Measurements from ENCODE around the gene MASTL. TPM values are rescaled to one million over a fixed set of nuclear protein-coding genes. Genes with fewer than 3 reads are reported as not detected.

The MASTL gene
- total RNA-seq (2014; rRNA removed; shearing (Covaris generic)) (40.0 and 43.1 TPM in 2 replicates), polyA plus RNA-seq (2016; fragmentation: Nextera tagmentation; extraction: Ambion mirVana) (23.4 and 28.2 TPM in 2 replicates)
- long read RNA-seq, partial matches to known transcripts, result 4 of 8 reads
- long read RNA-seq, other reads (novel, unspliced or antisense), result 1 of 8 reads

DNA sequence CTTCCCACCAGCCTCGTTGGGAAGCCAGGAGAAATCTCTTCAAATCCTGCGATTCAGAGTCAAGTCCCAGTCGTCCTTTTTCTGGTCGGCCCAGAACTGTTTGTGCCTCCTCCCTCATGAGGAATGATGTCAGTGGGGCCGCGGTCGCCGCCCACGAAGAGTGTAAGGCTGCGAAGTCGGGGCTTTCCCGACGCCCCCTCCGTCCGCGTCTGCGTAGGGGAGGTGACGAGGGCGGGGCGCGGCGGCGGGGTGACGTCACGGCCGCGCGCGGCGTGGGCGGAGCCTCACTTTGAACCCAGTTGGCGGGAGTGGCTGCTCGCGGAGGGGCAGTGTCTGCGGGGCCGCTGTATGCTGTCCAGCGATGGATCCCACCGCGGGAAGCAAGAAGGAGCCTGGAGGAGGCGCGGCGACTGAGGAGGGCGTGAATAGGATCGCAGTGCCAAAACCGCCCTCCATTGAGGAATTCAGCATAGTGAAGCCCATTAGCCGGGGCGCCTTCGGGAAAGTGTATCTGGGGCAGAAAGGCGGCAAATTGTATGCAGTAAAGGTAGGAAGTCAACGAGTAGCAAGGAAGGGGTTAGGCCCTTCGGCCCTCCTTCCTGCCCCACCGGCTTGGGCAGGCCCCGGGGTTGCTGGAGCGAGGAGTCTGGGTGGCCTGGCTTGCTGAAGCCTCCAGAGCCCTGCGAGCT is at the start of gene MASTL:
Gene MASTL (plus strand): TSS at position 287 of the 689 bp plus-strand sequence. CDS start 75 bp downstream, at position 362.
- Histone ChIP-seq H3K4me2 (peak within 1 kb of the TSS; percentile 92), H3K27me3 (ENCODE audit: insufficient read depth) (no peaks in the 10 kb centered on the region), H3K27ac (ENCODE audit: low read depth) (peak within 1 kb of the TSS; percentile 99), H3K9me2 (ENCODE audit: insufficient read depth) (no peaks in the 10 kb centered on the region), H2AFZ (peak within 1 kb of the TSS; percentile 89), H3K4me1 (ENCODE audit: insufficient read depth) (peaks cover 13% of the 10 kb centered on the region), H3K36me3 (ENCODE audit: insufficient read depth) (peaks cover 22% of the 10 kb centered on the region), H4K20me1 (replicated peaks; ENCODE audit: insufficient read depth) (peaks cover 30% of the 10 kb centered on the region), H3K4me3 (peak within 1 kb of the TSS; percentile 90), H3F3A (replicated peaks; ENCODE audit: low read depth) (peaks cover 5% of the 10 kb centered on the region; the same call in 1 of the 2 replicates), H3K79me2 (replicated peaks; ENCODE audit: insufficient read depth) (peaks cover 81% of the 10 kb centered on the region)
- DNase-seq (ENCODE audit: low spot score) (peak; percentile 85), ATAC-seq (peak; percentile 75)
- H3K9me3 Mint-ChIP-seq, result no peaks in the 10 kb centered on the region
- H3K27me3 Mint-ChIP-seq (ENCODE audit: insufficient read depth, low read depth, poor library complexity), result peaks cover 5% of the 10 kb centered on the region
- H3K4me1 Mint-ChIP-seq, result peaks cover 28% of the 10 kb centered on the region
- peak within 1 kb of the TSS; percentile 99 for H3K27ac Mint-ChIP-seq
- H3K36me3 Mint-ChIP-seq (ENCODE audit: low read depth), result peaks cover 57% of the 10 kb centered on the region
- peak within 1 kb of the TSS; percentile 99 for H3K4me3 Mint-ChIP-seq
- peak; percentile 98 for TF ChIP-seq CREB1 (CRISPR knock-in tag; IDR thresholded peaks at IDR 0.05; ENCODE audit: low read depth)
- TF ChIP-seq, protein P1, sequence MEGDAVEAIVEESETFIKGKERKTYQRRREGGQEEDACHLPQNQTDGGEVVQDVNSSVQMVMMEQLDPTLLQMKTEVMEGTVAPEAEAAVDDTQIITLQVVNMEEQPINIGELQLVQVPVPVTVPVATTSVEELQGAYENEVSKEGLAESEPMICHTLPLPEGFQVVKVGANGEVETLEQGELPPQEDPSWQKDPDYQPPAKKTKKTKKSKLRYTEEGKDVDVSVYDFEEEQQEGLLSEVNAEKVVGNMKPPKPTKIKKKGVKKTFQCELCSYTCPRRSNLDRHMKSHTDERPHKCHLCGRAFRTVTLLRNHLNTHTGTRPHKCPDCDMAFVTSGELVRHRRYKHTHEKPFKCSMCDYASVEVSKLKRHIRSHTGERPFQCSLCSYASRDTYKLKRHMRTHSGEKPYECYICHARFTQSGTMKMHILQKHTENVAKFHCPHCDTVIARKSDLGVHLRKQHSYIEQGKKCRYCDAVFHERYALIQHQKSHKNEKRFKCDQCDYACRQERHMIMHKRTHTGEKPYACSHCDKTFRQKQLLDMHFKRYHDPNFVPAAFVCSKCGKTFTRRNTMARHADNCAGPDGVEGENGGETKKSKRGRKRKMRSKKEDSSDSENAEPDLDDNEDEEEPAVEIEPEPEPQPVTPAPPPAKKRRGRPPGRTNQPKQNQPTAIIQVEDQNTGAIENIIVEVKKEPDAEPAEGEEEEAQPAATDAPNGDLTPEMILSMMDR (conservative IDR thresholded peaks at IDR 0.05; ENCODE audit: low read depth in 2 of 2), result no peak
- no peak for TF ChIP-seq JUNB (IDR thresholded peaks at IDR 0.05; ENCODE audit: unreplicated experiment)
- TF ChIP-seq POLR2AphosphoS5 (IDR thresholded peaks at IDR 0.05; ENCODE audit: low read depth), result peak; percentile 83
- no peak for TF ChIP-seq ZNF331 (CRISPR knock-in tag; IDR thresholded peaks at IDR 0.05; ENCODE audit: low read depth)
- no peak for TF ChIP-seq NANOG (IDR thresholded peaks at IDR 0.05; ENCODE audit: borderline replicate concordance)
- TF ChIP-seq, protein P2, sequence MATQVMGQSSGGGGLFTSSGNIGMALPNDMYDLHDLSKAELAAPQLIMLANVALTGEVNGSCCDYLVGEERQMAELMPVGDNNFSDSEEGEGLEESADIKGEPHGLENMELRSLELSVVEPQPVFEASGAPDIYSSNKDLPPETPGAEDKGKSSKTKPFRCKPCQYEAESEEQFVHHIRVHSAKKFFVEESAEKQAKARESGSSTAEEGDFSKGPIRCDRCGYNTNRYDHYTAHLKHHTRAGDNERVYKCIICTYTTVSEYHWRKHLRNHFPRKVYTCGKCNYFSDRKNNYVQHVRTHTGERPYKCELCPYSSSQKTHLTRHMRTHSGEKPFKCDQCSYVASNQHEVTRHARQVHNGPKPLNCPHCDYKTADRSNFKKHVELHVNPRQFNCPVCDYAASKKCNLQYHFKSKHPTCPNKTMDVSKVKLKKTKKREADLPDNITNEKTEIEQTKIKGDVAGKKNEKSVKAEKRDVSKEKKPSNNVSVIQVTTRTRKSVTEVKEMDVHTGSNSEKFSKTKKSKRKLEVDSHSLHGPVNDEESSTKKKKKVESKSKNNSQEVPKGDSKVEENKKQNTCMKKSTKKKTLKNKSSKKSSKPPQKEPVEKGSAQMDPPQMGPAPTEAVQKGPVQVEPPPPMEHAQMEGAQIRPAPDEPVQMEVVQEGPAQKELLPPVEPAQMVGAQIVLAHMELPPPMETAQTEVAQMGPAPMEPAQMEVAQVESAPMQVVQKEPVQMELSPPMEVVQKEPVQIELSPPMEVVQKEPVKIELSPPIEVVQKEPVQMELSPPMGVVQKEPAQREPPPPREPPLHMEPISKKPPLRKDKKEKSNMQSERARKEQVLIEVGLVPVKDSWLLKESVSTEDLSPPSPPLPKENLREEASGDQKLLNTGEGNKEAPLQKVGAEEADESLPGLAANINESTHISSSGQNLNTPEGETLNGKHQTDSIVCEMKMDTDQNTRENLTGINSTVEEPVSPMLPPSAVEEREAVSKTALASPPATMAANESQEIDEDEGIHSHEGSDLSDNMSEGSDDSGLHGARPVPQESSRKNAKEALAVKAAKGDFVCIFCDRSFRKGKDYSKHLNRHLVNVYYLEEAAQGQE (IDR thresholded peaks at IDR 0.05; ENCODE audit: unreplicated experiment), result no peak
- TF ChIP-seq, protein P3, sequence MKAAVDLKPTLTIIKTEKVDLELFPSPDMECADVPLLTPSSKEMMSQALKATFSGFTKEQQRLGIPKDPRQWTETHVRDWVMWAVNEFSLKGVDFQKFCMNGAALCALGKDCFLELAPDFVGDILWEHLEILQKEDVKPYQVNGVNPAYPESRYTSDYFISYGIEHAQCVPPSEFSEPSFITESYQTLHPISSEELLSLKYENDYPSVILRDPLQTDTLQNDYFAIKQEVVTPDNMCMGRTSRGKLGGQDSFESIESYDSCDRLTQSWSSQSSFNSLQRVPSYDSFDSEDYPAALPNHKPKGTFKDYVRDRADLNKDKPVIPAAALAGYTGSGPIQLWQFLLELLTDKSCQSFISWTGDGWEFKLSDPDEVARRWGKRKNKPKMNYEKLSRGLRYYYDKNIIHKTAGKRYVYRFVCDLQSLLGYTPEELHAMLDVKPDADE (IDR thresholded peaks at IDR 0.05), result 0 out of 2 replicates have a peak, but pooled peaks have one; percentile 30
- no peak for TF ChIP-seq STAT1 (IDR thresholded peaks at IDR 0.05; ENCODE audit: unreplicated experiment)
- no peak for TF ChIP-seq EZH2phosphoT487 (IDR thresholded peaks at IDR 0.05; ENCODE audit: unreplicated experiment)

Data from GM23338 (cell line).